ENCODE results near the gene PRR19.

GRCh38 chr19:42254089-42254849 is 47.7 kb upstream of the PRR19 start:
- TF ChIP-seq CTCF (IDR thresholded peaks at IDR 0.05; ENCODE audit: insufficient read depth, low read length) = no peak
- TF ChIP-seq POLR2AphosphoS5 (IDR thresholded peaks at IDR 0.05; ENCODE audit: low read depth) = peak; percentile 9
- TF ChIP-seq REST (IDR thresholded peaks at IDR 0.05; ENCODE audit: insufficient replicate concordance, low read depth) = no peak

Measured in HL-60 (cell line).